ENCODE measurements around the gene PDE9A.

PDE9A gene

GRCh38 chr21:42630626-42631025, 22.8 kb upstream of the PDE9A start:
- ATAC-seq (replicated peaks), result no peak
- Mint-ChIP-seq H3K9me3 (no peaks in the 10 kb centered on the region), H3K27me3 (peaks cover 5 to 12% of the 10 kb centered on the region in 2 donors), H3K4me1 (no peaks in the 10 kb centered on the region), H3K36me3 (no peaks in the 10 kb centered on the region), H3K4me3 (no peak overlapping the region), H3K27ac (no peak overlapping the region)
- DNase-seq, result no peak

DNA sequence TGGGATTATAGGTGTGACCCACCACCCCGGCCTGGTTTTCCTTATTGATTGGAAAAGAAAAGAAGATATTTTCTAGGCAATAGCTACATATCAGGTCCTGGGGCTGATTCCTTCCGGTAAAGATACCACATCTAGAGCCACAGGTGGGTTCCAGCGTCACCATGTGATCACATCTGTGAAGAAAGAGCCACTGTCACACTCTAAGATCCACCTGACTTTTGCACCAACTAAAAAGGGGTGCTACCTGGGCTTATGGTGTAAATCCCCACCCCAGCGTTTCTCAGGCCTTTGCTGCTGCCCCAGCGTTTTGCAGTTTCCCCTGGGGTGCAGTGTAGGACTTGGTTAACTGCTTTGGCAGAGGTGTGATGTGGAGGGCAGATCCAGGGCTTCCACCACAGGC, 22.3 kb upstream of the PDE9A start:
- no peak for DNase-seq
- H3K27me3 Mint-ChIP-seq, result peaks cover 5 to 11% of the 10 kb centered on the region in 2 donors

GRCh38 chr21:42632336-42632751, 21.1 kb upstream of the PDE9A start:
- H3K27ac Mint-ChIP-seq, result no peak overlapping the region
- DNase-seq (no peak), ATAC-seq (replicated peaks) (no peak)
- H3K27me3 Mint-ChIP-seq, result peaks cover 0 to 3% of the 10 kb centered on the region in 2 donors
- H3K9me3 Mint-ChIP-seq, result no peaks in the 10 kb centered on the region
- H3K4me3 Mint-ChIP-seq, result no peak overlapping the region
- no peaks in the 10 kb centered on the region for H3K4me1 Mint-ChIP-seq
- no peaks in the 10 kb centered on the region for H3K36me3 Mint-ChIP-seq

More for the DNA sequence above, 22.3 kb upstream of the PDE9A start:
- ATAC-seq (replicated peaks), result no peak
- H3K36me3 Mint-ChIP-seq, result no peaks in the 10 kb centered on the region
- H3K4me1 Mint-ChIP-seq, result no peaks in the 10 kb centered on the region
- no peak overlapping the region for H3K4me3 Mint-ChIP-seq
- no peaks in the 10 kb centered on the region for H3K9me3 Mint-ChIP-seq
- H3K27ac Mint-ChIP-seq, result no peak overlapping the region

GRCh38 chr21:42632771-42633690, 20.4 kb upstream of the PDE9A start:
- Mint-ChIP-seq H3K4me3 (no peak overlapping the region), H3K9me3 (no peaks in the 10 kb centered on the region), H3K27me3 (peaks cover 0 to 4% of the 10 kb centered on the region in 2 donors), H3K36me3 (no peaks in the 10 kb centered on the region), H3K4me1 (no peaks in the 10 kb centered on the region), H3K27ac (no peak overlapping the region)
- DNase-seq (no peak), ATAC-seq (replicated peaks) (no peak)

- peaks cover 0 to 4% of the 10 kb centered on the region in 2 donors for H3K27me3 Mint-ChIP-seq
- no peak overlapping the region for H3K27ac Mint-ChIP-seq
- H3K4me1 Mint-ChIP-seq, result no peaks in the 10 kb centered on the region
- no peak overlapping the region for H3K4me3 Mint-ChIP-seq
- no peak for ATAC-seq (replicated peaks)
- no peaks in the 10 kb centered on the region for H3K36me3 Mint-ChIP-seq
- DNase-seq, result no peak
- no peaks in the 10 kb centered on the region for H3K9me3 Mint-ChIP-seq
Measured at GRCh38 chr21:42633858-42634257, 19.6 kb upstream of the PDE9A start.

DNA sequence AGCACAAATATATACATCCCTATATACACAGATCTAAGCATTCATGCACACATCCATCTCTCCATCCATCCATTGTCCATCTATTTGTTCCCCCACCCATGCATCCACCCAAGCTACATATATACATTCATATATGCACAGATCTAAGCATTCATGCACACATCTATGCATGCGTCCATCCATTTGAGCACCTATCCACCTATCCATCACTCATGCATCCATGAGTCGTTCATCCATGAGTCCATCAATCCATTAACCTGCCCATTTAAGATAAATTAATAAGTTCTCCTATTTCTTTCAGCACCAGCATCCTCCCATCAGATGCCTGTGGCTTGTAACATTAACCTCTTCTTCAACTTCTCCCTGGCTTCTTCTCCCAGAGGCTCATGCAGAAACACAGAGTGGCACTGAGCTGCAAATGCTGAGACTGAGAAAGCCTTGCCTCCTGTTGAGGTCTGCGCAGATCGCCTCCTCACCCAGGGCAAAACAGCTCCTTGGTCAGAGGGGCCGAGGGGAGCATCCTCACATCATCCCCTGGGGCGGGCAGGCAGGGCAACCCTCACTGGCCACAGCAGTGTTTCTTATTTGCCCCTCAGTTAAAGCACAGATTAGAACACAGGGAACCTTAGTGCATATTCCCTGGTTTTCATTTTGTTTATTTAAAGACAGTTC, 17.4 kb upstream of the PDE9A start:
- no peak for ATAC-seq (replicated peaks)

DNA sequence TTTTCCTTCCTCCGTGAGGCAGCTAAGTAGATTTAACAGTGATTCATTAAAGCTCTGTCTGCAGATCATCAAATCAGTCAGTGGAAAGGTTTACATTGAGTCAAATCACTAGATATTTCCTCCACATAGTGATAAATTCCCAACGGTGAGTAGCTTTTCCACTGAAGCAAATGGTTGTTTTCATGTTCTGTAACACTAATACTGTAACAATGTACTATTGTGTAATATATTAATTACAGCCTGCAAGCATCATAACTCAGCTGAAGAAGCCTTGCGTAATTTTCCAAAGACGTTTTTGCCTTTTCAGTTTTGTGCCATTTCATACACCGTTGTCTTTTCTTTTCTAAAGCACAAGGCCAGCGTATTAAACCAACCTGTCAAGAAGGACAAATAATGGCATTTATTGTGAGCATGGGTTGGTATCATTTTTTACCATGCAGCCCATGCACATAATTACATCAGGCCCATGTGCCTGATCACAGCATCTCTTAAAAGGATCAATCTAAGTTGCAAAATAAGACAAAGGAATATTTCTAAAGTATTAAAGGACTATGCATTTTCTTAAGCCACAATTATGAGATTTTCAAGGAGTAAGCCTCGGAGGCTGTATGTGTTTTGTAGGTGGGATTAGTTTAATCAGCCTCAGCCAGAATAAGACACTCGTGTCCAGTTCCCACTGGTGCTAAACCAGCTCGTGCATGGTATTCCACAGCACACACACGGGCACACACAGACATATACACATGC, 16.7 kb upstream of the PDE9A start:
- H3K36me3 Mint-ChIP-seq, result no peaks in the 10 kb centered on the region
- H3K27me3 Mint-ChIP-seq, result peaks cover 4 to 17% of the 10 kb centered on the region in 2 donors
- H3K4me1 Mint-ChIP-seq, result no peaks in the 10 kb centered on the region
- H3K27ac Mint-ChIP-seq, result no peak overlapping the region
- DNase-seq, result no peak
- no peak overlapping the region for H3K4me3 Mint-ChIP-seq
- no peaks in the 10 kb centered on the region for H3K9me3 Mint-ChIP-seq
- ATAC-seq (replicated peaks), result no peak

More for the DNA sequence above, 17.4 kb upstream of the PDE9A start:
- Mint-ChIP-seq H3K9me3 (no peaks in the 10 kb centered on the region), H3K27ac (no peak overlapping the region), H3K4me3 (no peak overlapping the region), H3K4me1 (no peaks in the 10 kb centered on the region), H3K27me3 (peaks cover 4 to 12% of the 10 kb centered on the region in 2 donors), H3K36me3 (no peaks in the 10 kb centered on the region)
- DNase-seq, result no peak

DNA sequence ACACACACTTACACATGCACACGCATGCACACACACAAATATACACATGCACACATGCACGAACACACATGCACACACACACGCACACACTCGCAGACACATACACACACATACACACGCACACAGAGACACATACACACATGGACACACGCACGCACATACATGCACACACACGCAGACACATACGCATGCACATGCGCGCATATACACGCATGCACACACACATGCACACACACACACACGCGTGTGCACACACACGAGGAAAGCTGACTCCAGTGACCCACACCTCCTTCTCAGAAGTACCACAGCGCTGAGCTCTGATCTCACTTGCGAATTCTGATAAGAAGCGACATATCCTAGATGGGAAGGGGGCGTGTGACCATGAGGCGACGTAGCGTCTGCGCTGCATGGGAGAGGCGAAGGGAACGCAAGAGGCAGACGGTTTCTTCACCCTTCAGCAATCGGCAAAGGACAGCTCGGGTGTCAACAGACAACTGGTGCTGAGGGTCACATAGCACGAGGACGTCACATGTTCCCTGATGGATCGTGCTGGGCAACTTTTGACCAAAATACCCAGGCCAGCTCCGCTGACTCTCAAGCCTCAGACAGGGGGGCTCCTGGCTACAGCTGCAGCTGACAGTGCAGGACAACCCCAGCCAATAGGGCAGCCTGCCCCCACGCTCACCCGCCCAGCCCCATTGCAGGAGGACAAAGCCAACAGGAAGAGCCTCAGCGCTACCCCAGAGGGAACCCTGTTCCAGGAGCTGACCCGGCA, 16.0 kb upstream of the PDE9A start:
- ATAC-seq (replicated peaks) (no peak), DNase-seq (no peak)
- H3K9me3 Mint-ChIP-seq, result no peaks in the 10 kb centered on the region
- H3K4me1 Mint-ChIP-seq, result no peaks in the 10 kb centered on the region
- peaks cover 11 to 24% of the 10 kb centered on the region in 2 donors for H3K27me3 Mint-ChIP-seq
- no peaks in the 10 kb centered on the region for H3K36me3 Mint-ChIP-seq
- H3K4me3 Mint-ChIP-seq, result no peak overlapping the region
- H3K27ac Mint-ChIP-seq, result no peak overlapping the region

- ATAC-seq (replicated peaks), result no peak
- no peak overlapping the region for H3K27ac Mint-ChIP-seq
- no peaks in the 10 kb centered on the region for H3K9me3 Mint-ChIP-seq
- peaks cover 15 to 30% of the 10 kb centered on the region in 2 donors for H3K27me3 Mint-ChIP-seq
- H3K36me3 Mint-ChIP-seq, result no peaks in the 10 kb centered on the region
- DNase-seq, result no peak
- no peak overlapping the region for H3K4me3 Mint-ChIP-seq
- no peaks in the 10 kb centered on the region for H3K4me1 Mint-ChIP-seq
Measured at GRCh38 chr21:42638266-42638863, 15.1 kb upstream of the PDE9A start.

DNA sequence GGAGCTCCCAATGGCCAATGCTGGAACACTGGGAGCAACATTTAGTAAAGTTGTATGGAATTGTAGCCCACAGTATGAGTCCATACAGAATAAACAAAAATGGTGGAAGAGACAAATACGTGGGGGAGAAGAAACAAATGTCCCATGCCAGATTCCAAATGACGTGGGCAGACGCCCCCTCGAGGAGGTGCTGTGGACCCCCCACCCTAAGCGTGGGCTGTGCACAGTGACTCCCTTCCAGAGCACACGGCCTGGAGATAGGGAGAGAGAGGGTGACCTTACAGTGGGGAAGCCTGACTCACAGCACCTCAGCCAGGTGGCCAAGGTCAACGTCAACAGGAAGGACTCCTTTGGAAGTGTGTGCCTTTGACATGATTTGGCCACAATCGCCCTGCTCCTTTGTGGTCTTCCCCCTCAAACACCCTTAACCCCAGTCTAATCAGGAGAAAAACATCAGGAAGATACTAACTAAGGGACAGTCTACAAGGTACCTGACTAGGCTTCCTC, 13.7 kb upstream of the PDE9A start:
- no peak overlapping the region for H3K27ac Mint-ChIP-seq
- no peaks in the 10 kb centered on the region for H3K9me3 Mint-ChIP-seq
- H3K27me3 Mint-ChIP-seq, result peaks cover 15 to 30% of the 10 kb centered on the region in 2 donors
- H3K4me1 Mint-ChIP-seq, result no peaks in the 10 kb centered on the region
- DNase-seq, result no peak
- no peak for ATAC-seq (replicated peaks)
- no peak overlapping the region for H3K4me3 Mint-ChIP-seq
- H3K36me3 Mint-ChIP-seq, result no peaks in the 10 kb centered on the region

DNA sequence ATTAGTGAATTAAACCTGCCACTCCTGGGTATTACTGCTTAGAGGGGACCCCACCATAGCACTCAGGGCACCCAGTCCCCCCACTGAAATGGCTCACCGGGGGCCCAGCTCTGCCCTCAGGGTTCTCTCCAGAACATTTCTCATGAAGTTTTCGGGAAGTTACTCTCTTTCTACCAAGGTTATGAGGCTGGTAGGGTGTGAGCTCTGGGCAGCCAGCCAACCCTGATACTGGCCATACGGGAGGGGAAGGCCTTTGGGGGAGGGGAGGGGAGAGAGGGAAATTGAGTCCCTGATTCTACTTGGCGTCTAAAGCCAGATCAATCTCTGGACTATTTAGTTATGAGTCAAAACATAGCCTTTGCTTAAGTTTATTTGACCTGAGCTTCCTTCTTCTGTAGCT, 12.9 kb upstream of the PDE9A start:
- Mint-ChIP-seq H3K4me3 (no peak overlapping the region), H3K9me3 (no peaks in the 10 kb centered on the region), H3K27me3 (peaks cover 15 to 30% of the 10 kb centered on the region in 2 donors), H3K27ac (no peak overlapping the region), H3K36me3 (no peaks in the 10 kb centered on the region), H3K4me1 (no peaks in the 10 kb centered on the region)
- DNase-seq (no peak), ATAC-seq (replicated peaks) (no peak)

DNA sequence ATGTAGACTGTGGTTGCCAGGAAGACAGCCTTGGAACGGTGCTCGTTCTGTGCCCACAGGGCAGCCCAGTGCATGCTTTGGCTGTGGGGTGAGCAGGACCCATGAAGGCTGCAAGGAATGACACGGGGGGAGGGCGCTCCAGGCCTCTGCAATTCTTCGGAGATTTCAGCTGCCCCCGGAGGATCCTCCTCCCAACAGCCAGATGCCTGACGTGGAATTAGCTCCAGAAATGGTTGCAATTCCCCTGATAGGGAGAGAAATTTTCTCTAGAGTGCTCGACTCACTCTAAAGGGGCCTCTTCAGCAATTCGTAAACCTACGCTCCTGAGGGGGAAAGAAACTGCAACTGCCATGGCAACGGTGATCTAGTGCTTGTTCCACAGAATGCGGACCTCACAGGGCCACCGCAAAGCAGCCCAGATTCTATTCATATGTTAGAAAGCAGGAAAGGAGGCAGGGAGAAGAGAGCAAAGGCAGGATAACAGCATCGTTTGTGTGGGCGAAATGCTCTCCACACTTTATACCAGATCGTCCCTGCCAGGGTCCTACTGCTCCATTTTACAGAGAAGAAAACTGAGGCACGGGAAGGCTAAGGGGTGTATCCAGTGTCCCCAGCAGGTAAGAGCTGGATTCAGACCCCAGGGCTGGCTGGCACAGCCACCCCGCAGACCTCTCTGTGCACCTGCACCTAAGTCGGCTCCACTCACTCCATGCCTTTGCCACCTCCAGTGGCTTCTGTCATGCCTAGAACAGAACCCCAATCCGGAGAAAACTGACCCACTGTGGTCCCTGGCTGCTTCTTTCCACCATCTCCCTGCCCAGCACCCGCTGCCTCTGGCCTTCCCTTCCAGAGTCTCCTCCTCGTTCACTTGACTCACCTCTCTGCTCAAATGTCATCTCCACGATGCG, 11.9 kb upstream of the PDE9A start:
- no peaks in the 10 kb centered on the region for H3K36me3 Mint-ChIP-seq
- ATAC-seq (replicated peaks) (no peak), DNase-seq (no peak)
- no peak overlapping the region for H3K27ac Mint-ChIP-seq
- no peak overlapping the region for H3K4me3 Mint-ChIP-seq
- peaks cover 15 to 30% of the 10 kb centered on the region in 2 donors for H3K27me3 Mint-ChIP-seq
- no peaks in the 10 kb centered on the region for H3K9me3 Mint-ChIP-seq
- no peaks in the 10 kb centered on the region for H3K4me1 Mint-ChIP-seq

Measured in stimulated activated naive B cell treated with anti-CD40 and anti-IgM and Interleukin-4, amounts not matched to agents 10 μg/mL and 1 μg/mL and 100 μg/mL, for 72 hours (primary cell).